Nephron (organoid): ENCODE measurements around the gene SKAP1.

ENCODE experiments used
- H3K27ac Mint-ChIP-seq, 3 experiments: 2 replicates each; pipeline ENCODE4 v1.8.0; 2020; ENCODE audit warnings: mixed read lengths in 3 of 3, mild to moderate bottlenecking in 2 of 3, moderate library complexity in 1 of 3
- H3K27me3 Mint-ChIP-seq: 2 replicates; pipeline ENCODE4 v1.8.0; 2021; ENCODE audit warnings: low read depth, mild to moderate bottlenecking, moderate library complexity, mixed read lengths
- H3K36me3 Mint-ChIP-seq: 2 replicates; pipeline ENCODE4 v1.8.0; 2020; ENCODE audit warnings: low read depth, mixed read lengths
- H3K4me1 Mint-ChIP-seq: 2 replicates; pipeline ENCODE4 v1.8.0; 2020; ENCODE audit warnings: mixed read lengths
- H3K4me3 Mint-ChIP-seq, 3 experiments: 2 replicates each; pipeline ENCODE4 v1.8.0; 2020; ENCODE audit warnings: mild to moderate bottlenecking in 3 of 3, mixed read lengths in 3 of 3, moderate library complexity in 2 of 3
- H3K9me3 Mint-ChIP-seq: 2 replicates; pipeline ENCODE4 v1.8.0; 2020; ENCODE audit warnings: mixed read lengths
- CTCF ChIP-seq, 3 experiments: fragments of 200-600 bp; sonication (generic); IDR thresholded peaks; one replicate each; pipeline ENCODE4 v1.5.0; 2021; ENCODE audit warnings: antibody characterized with exemption in 3 of 3; ENCODE audit not compliant: unreplicated experiment in 3 of 3

Gene SKAP1

GRCh38 chr17:48229936-48230335, 200.1 kb downstream of the SKAP1 start:
- Mint-ChIP-seq H3K9me3 (no peaks in the 10 kb centered on the region), H3K27ac (no peak overlapping the region), H3K36me3 (no peaks in the 10 kb centered on the region), H3K4me1 (peaks cover 3% of the 10 kb centered on the region), H3K27me3 (peaks cover 13% of the 10 kb centered on the region), H3K4me3 (no peak overlapping the region)
- no peak for TF ChIP-seq CTCF (IDR thresholded peaks at IDR 0.05; ENCODE audit: unreplicated experiment in 3 of 3)

GRCh38 chr17:48228720-48229119, 201.3 kb downstream of the SKAP1 start:
- Mint-ChIP-seq H3K27ac (no peak overlapping the region), H3K4me3 (no peak overlapping the region), H3K9me3 (no peaks in the 10 kb centered on the region), H3K27me3 (peaks cover 13% of the 10 kb centered on the region), H3K36me3 (no peaks in the 10 kb centered on the region), H3K4me1 (peaks cover 6% of the 10 kb centered on the region)
- no peak for TF ChIP-seq CTCF (IDR thresholded peaks at IDR 0.05; ENCODE audit: unreplicated experiment in 3 of 3)

- H3K4me1 Mint-ChIP-seq = peaks cover 13% of the 10 kb centered on the region
- no peaks in the 10 kb centered on the region for H3K36me3 Mint-ChIP-seq
- H3K4me3 Mint-ChIP-seq = no peak overlapping the region
- peaks cover 8% of the 10 kb centered on the region for H3K27me3 Mint-ChIP-seq
- no peak overlapping the region for H3K27ac Mint-ChIP-seq
- H3K9me3 Mint-ChIP-seq = no peaks in the 10 kb centered on the region
- TF ChIP-seq CTCF (IDR thresholded peaks at IDR 0.05; ENCODE audit: unreplicated experiment in 3 of 3) = no peak
Observed at GRCh38 chr17:48225725-48226567, 204.1 kb downstream of the SKAP1 start.

- Mint-ChIP-seq H3K27me3 (peaks cover 18% of the 10 kb centered on the region), H3K4me1 (peaks cover 13% of the 10 kb centered on the region)
Observed at GRCh38 chr17:48223945-48224344, 206.1 kb downstream of the SKAP1 start.

GRCh38 chr17:48219617-48220016, 210.4 kb downstream of the SKAP1 start:
- H3K4me3 Mint-ChIP-seq = no peak overlapping the region
- H3K4me1 Mint-ChIP-seq = peaks cover 10% of the 10 kb centered on the region
- peaks cover 28% of the 10 kb centered on the region for H3K27me3 Mint-ChIP-seq
- no peaks in the 10 kb centered on the region for H3K9me3 Mint-ChIP-seq
- TF ChIP-seq CTCF (IDR thresholded peaks at IDR 0.05; ENCODE audit: unreplicated experiment in 3 of 3) = no peak
- no peaks in the 10 kb centered on the region for H3K36me3 Mint-ChIP-seq
- H3K27ac Mint-ChIP-seq = no peak overlapping the region

More at GRCh38 chr17:48223945-48224344, 206.1 kb downstream of the SKAP1 start:
- Mint-ChIP-seq H3K36me3 (no peaks in the 10 kb centered on the region), H3K27ac (no peak overlapping the region), H3K9me3 (no peaks in the 10 kb centered on the region), H3K4me3 (no peak overlapping the region)
- TF ChIP-seq CTCF (IDR thresholded peaks at IDR 0.05; ENCODE audit: unreplicated experiment in 3 of 3) = no peak
